Osteocyte (in vitro differentiated cells): ENCODE measurements around the gene COMMD8. TPM values are rescaled to one million over a fixed set of nuclear protein-coding genes. Genes with fewer than 3 reads are reported as not detected.

Experiments
- DNase-seq: peaks from one replicate; pipeline ENCODE4 v3.0.0; 2021; ENCODE audit warnings: mixed read lengths; ENCODE audit not compliant: unreplicated experiment; ENCODE audit errors: extremely low spot score
- H3K27ac Mint-ChIP-seq: one replicate; pipeline ENCODE4 v1.8.0; 2021; ENCODE audit warnings: mild to moderate bottlenecking, mixed read lengths; ENCODE audit not compliant: unreplicated experiment
- H3K27me3 Mint-ChIP-seq: one replicate; pipeline ENCODE4 v1.8.0; 2021; ENCODE audit warnings: mixed read lengths; ENCODE audit not compliant: unreplicated experiment
- H3K36me3 Mint-ChIP-seq: one replicate; pipeline ENCODE4 v1.8.0; 2021; ENCODE audit warnings: mixed read lengths; ENCODE audit not compliant: unreplicated experiment
- H3K4me1 Mint-ChIP-seq: one replicate; pipeline ENCODE4 v1.8.0; 2021; ENCODE audit warnings: mixed read lengths; ENCODE audit not compliant: unreplicated experiment
- H3K4me3 Mint-ChIP-seq: one replicate; pipeline ENCODE4 v1.8.0; 2021; ENCODE audit warnings: mild to moderate bottlenecking, moderate library complexity, mixed read lengths; ENCODE audit not compliant: unreplicated experiment
- H3K9me3 Mint-ChIP-seq: one replicate; pipeline ENCODE4 v1.8.0; 2021; ENCODE audit warnings: mixed read lengths; ENCODE audit not compliant: unreplicated experiment
- CTCF ChIP-seq: fragments of 200-600 bp; sonication (generic); IDR thresholded peaks from 2 replicates; pipeline ENCODE4 v1.5.0; 2021; ENCODE audit warnings: antibody characterized with exemption, mild to moderate bottlenecking, moderate library complexity
- total RNA-seq: library from RNA; stranded (reverse); gene quantifications from 2 replicates; pipeline ENCODE4 v1.2.1, GENCODE V29; 2021

Gene COMMD8
- total RNA-seq, 1 donor from 2014 or later = 14.7 TPM

GRCh38 chr4:47425628-47426027 lies 37.9 kb downstream of the COMMD8 start:
- DNase-seq = no peak
- Mint-ChIP-seq H3K4me3 (no peak overlapping the region), H3K36me3 (no peaks in the 10 kb centered on the region), H3K27ac (no peak overlapping the region), H3K9me3 (no peaks in the 10 kb centered on the region), H3K27me3 (peaks cover 71% of the 10 kb centered on the region), H3K4me1 (no peaks in the 10 kb centered on the region)
- no peak for TF ChIP-seq CTCF

- DNase-seq = no peak
- Mint-ChIP-seq H3K4me1 (no peaks in the 10 kb centered on the region), H3K9me3 (no peaks in the 10 kb centered on the region), H3K27ac (no peak overlapping the region), H3K27me3 (peaks cover 67% of the 10 kb centered on the region), H3K36me3 (no peaks in the 10 kb centered on the region), H3K4me3 (no peak overlapping the region)
- no peak for TF ChIP-seq CTCF
Observed at GRCh38 chr4:47419296-47419695, 44.2 kb downstream of the COMMD8 start.

- Mint-ChIP-seq H3K4me3 (no peak overlapping the region), H3K4me1 (no peaks in the 10 kb centered on the region)
Observed at GRCh38 chr4:47418147-47418546, 45.4 kb downstream of the COMMD8 start.

GRCh38 chr4:47415719-47416118 lies 47.8 kb downstream of the COMMD8 start:
- H3K27me3 Mint-ChIP-seq = peaks cover 62% of the 10 kb centered on the region
- no peak for DNase-seq
- TF ChIP-seq CTCF = no peak
- H3K4me3 Mint-ChIP-seq = no peak overlapping the region
- H3K4me1 Mint-ChIP-seq = no peaks in the 10 kb centered on the region
- H3K27ac Mint-ChIP-seq = no peak overlapping the region
- no peaks in the 10 kb centered on the region for H3K9me3 Mint-ChIP-seq
- H3K36me3 Mint-ChIP-seq = no peaks in the 10 kb centered on the region

More at GRCh38 chr4:47418147-47418546, 45.4 kb downstream of the COMMD8 start:
- no peak overlapping the region for H3K27ac Mint-ChIP-seq
- DNase-seq = no peak
- no peaks in the 10 kb centered on the region for H3K36me3 Mint-ChIP-seq
- no peak for TF ChIP-seq CTCF
- H3K9me3 Mint-ChIP-seq = no peaks in the 10 kb centered on the region
- peaks cover 71% of the 10 kb centered on the region for H3K27me3 Mint-ChIP-seq

- Mint-ChIP-seq H3K36me3 (no peaks in the 10 kb centered on the region), H3K27me3 (peaks cover 52% of the 10 kb centered on the region), H3K9me3 (no peaks in the 10 kb centered on the region), H3K27ac (no peak overlapping the region), H3K4me3 (no peak overlapping the region), H3K4me1 (peaks cover 8% of the 10 kb centered on the region)
- no peak for DNase-seq
- no peak for TF ChIP-seq CTCF
Observed at GRCh38 chr4:47413521-47413920, 50.0 kb downstream of the COMMD8 start.
